ENCODE results near the gene RBBP8. TPM values are rescaled to one million over a fixed set of nuclear protein-coding genes. Genes with fewer than 3 reads are reported as not detected.
A peak's percentile ranks its signal among the peaks of the same experiment; 100 is the strongest.

The RBBP8 gene
- total RNA-seq, 3 donors from 2014 or later, result 18.5 to 21.4 (median 20.1) TPM

GRCh38 chr18:22974707-22975106 is 41.6 kb downstream of the RBBP8 start:
- Histone ChIP-seq H3K9me3 (no peaks in the 10 kb centered on the region), H3K4me1 (ENCODE audit: low read depth) (peaks cover 5% of the 10 kb centered on the region), H3K4me3 (no peak overlapping the region), H3K36me3 (ENCODE audit: low read depth) (no peaks in the 10 kb centered on the region)
- DNase-seq, result no peak
- TF ChIP-seq CTCF (IDR thresholded peaks at IDR 0.05), result no peak
- intact Hi-C loops (cut with DNase I, micrococcal nuclease), result no loop called here
- peak; percentile 95 for ATAC-seq

GRCh38 chr18:22975508-22975907 is 42.4 kb downstream of the RBBP8 start:
- intact Hi-C loops (cut with DNase I, micrococcal nuclease), result no loop called here
- ATAC-seq, result peak; percentile 63

GRCh38 chr18:22977847-22978701 is 44.9 kb downstream of the RBBP8 start:
- intact Hi-C loops (cut with DNase I, micrococcal nuclease), result no loop called here
- ATAC-seq (peak; percentile 9), DNase-seq (no peak)

More at GRCh38 chr18:22975508-22975907, 42.4 kb downstream of the RBBP8 start:
- no peak for TF ChIP-seq CTCF (IDR thresholded peaks at IDR 0.05)
- Histone ChIP-seq H3K36me3 (ENCODE audit: low read depth) (no peaks in the 10 kb centered on the region), H3K4me3 (no peak overlapping the region), H3K4me1 (ENCODE audit: low read depth) (peaks cover 5% of the 10 kb centered on the region), H3K9me3 (no peaks in the 10 kb centered on the region)
- DNase-seq, result no peak

GRCh38 chr18:22980394-22980793 is 47.3 kb downstream of the RBBP8 start:
- TF ChIP-seq CTCF (IDR thresholded peaks at IDR 0.05), result no peak
- no peak for ATAC-seq

More at GRCh38 chr18:22977847-22978701, 44.9 kb downstream of the RBBP8 start:
- Histone ChIP-seq H3K4me3 (no peak overlapping the region), H3K9me3 (no peaks in the 10 kb centered on the region), H3K36me3 (ENCODE audit: low read depth) (no peaks in the 10 kb centered on the region), H3K4me1 (ENCODE audit: low read depth) (peaks cover 5% of the 10 kb centered on the region)
- no peak for TF ChIP-seq CTCF (IDR thresholded peaks at IDR 0.05)

GRCh38 chr18:22981274-22982133 is 48.4 kb downstream of the RBBP8 start:
- intact Hi-C loops (cut with DNase I, micrococcal nuclease), result loop anchor here in 1 of 2 donors (5.0 kb wide), 1 partner anchor 169 kb away; no protein-coding TSS in a partner anchor
- ATAC-seq (no peak), DNase-seq (no peak)
- H3K4me3 ChIP-seq, result no peak overlapping the region
- H3K36me3 ChIP-seq (ENCODE audit: low read depth), result no peaks in the 10 kb centered on the region
- no peaks in the 10 kb centered on the region for H3K4me1 ChIP-seq (ENCODE audit: low read depth)
- no peaks in the 10 kb centered on the region for H3K9me3 ChIP-seq
- TF ChIP-seq CTCF (IDR thresholded peaks at IDR 0.05), result no peak

More at GRCh38 chr18:22980394-22980793, 47.3 kb downstream of the RBBP8 start:
- H3K4me1 ChIP-seq (ENCODE audit: low read depth), result no peaks in the 10 kb centered on the region
- intact Hi-C loops (cut with DNase I, micrococcal nuclease), result loop anchor here in 1 of 2 donors (5.0 kb wide), 1 partner anchor 168 kb away; no protein-coding TSS in a partner anchor
- no peaks in the 10 kb centered on the region for H3K36me3 ChIP-seq (ENCODE audit: low read depth)
- H3K4me3 ChIP-seq, result no peak overlapping the region
- DNase-seq, result no peak
- no peaks in the 10 kb centered on the region for H3K9me3 ChIP-seq

Measured in mucosa of descending colon (tissue), 3 donors.